ENCODE measurements around the gene CYB5R4.

GRCh38 chr6:83872386-83873118 lies 13.1 kb downstream of the CYB5R4 start:
- TF ChIP-seq CTCF (IDR thresholded peaks at IDR 0.05 in 2 of 3, conservative IDR thresholded peaks at IDR 0.05 in 1 of 3; ENCODE audit: borderline replicate concordance in 1 of 3, insufficient read depth in 1 of 3, low read depth in 2 of 3, low read length in 2 of 3) (no peak), POLR2AphosphoS5 (IDR thresholded peaks at IDR 0.05; ENCODE audit: low read depth, low read length) (no peak), POLR2A (IDR thresholded peaks at IDR 0.05; ENCODE audit: borderline replicate concordance, extremely low read depth, insufficient read depth, insufficient read length) (no peak), SIN3A (IDR thresholded peaks at IDR 0.05; ENCODE audit: low read depth) (no peak)

Data from HCT116 (cell line).